Panc1 (cell line): ENCODE results near the gene ADAT2. TPM values are rescaled to one million over a fixed set of nuclear protein-coding genes. Genes with fewer than 3 reads are reported as not detected.

Source experiments
- ATAC-seq: fragments of 200-7000 bp; cut with Tn5 transposase; 2 replicates; pipeline ENCODE4 v1.9.1; 2020; ENCODE audit warnings: mild to moderate bottlenecking, moderate library complexity
- BruUV-seq: library from RNA; stranded (reverse); fragments of 400-500 nt; replicated peaks from 2 replicates; lab custom pipeline; 2021; lab: Mats Ljungman, UMichigan
- CTCF ChIA-PET: fragments of 300-600 bp; sonication (Branson Sonifier 250); formaldehyde crosslinking; loops from one replicate; lab custom pipeline; 2022; ENCODE audit warnings: antibody characterized with exemption; lab: Charles Lee
- POLR2A ChIA-PET: fragments of 300-600 bp; sonication (Branson Sonifier 250); formaldehyde crosslinking; loops from one replicate; lab custom pipeline; 2022; ENCODE audit warnings: antibody characterized with exemption; lab: Charles Lee
- DNase-seq: peaks from one replicate; pipeline ENCODE4 v3.0.0-alpha.2; 2010; ENCODE audit warnings: low read depth, low spot score
- H3K27ac ChIP-seq: 2 replicates; pipeline ENCODE4 v1.5.1; 2011; ENCODE audit warnings: mild to moderate bottlenecking, low read length, inconsistent platforms
- H3K27me3 ChIP-seq: fragments of 200-500 bp; sonication (Bioruptor generic); 2 replicates; pipeline ENCODE4 v1.6.0; 2014; ENCODE audit warnings: low read length, inconsistent platforms; ENCODE audit not compliant: control insufficient read depth, insufficient read depth
- H3K36me3 ChIP-seq: fragments of 200-500 bp; sonication (Bioruptor generic); 2 replicates; pipeline ENCODE4 v1.5.1; 2014; ENCODE audit warnings: inconsistent platforms, mild to moderate bottlenecking, low read length, moderate library complexity; ENCODE audit not compliant: control insufficient read depth, insufficient read depth
- H3K4me1 ChIP-seq: 2 replicates; pipeline ENCODE4 v1.5.1; 2011; ENCODE audit warnings: inconsistent platforms, mild to moderate bottlenecking, low read length, moderate library complexity; ENCODE audit not compliant: control insufficient read depth, insufficient read depth
- H3K4me3 ChIP-seq, 2 experiments: 2 replicates each; pipeline ENCODE4 v1.5.1; 2011 to 2012; ENCODE audit warnings: low read depth in 2 of 2, low read length in 2 of 2, mild to moderate bottlenecking in 2 of 2, inconsistent platforms in 1 of 2, moderate library complexity in 1 of 2
- H3K9me3 ChIP-seq: fragments of 200-500 bp; sonication (Bioruptor generic); 2 replicates; pipeline ENCODE4 v1.5.1; 2014; ENCODE audit warnings: low read depth, mild to moderate bottlenecking, inconsistent platforms, low read length, moderate library complexity; ENCODE audit not compliant: control insufficient read depth, insufficient read depth
- POLR2AphosphoS5 ChIP-seq: IDR thresholded peaks from 2 replicates; pipeline ENCODE4 v1.6.1; 2012; ENCODE audit warnings: mild to moderate bottlenecking, low read depth, low read length, moderate library complexity
- SIN3A ChIP-seq: IDR thresholded peaks from 2 replicates; pipeline ENCODE4 v1.6.1; 2012; ENCODE audit warnings: low read depth, mild to moderate bottlenecking, low read length, moderate library complexity, borderline replicate concordance; ENCODE audit not compliant: insufficient read depth
- TCF7L2 ChIP-seq: IDR thresholded peaks from 2 replicates; pipeline ENCODE4 v1.6.1; 2011; ENCODE audit warnings: mild to moderate bottlenecking, low read depth, low read length, inconsistent platforms
- in situ Hi-C: cut with HindIII; loops from 2 replicates; pipeline ENCODE4 v1.10.0; 2016; ENCODE audit warnings: low sequenced_read_pairs, low pct_unique_long_range_greater_than_20kb
- intact Hi-C: fragments of 100-400 bp; cut with micrococcal nuclease; formaldehyde crosslinking; loops from one replicate; pipeline ENCODE4 v1.10.0; 2022; ENCODE audit not compliant: unreplicated experiment
- total RNA-seq: library from RNA; stranded (reverse); gene quantifications from one replicate; pipeline ENCODE4 v1.2.1, GENCODE V29; 2021; ENCODE audit not compliant: unreplicated experiment
- TF ChIP-seq, protein P1 (sequence below), 2 experiments: IDR thresholded peaks; 2 replicates each; pipeline ENCODE4 v1.6.1; 2011 to 2012; ENCODE audit warnings: low read depth in 2 of 2, control low read depth in 1 of 2, low read length in 1 of 2, mild to moderate bottlenecking in 1 of 2, moderate library complexity in 1 of 2; ENCODE audit not compliant: insufficient read depth in 1 of 2
- TF ChIP-seq, protein P2 (sequence below): fragments of 450-650 bp; IDR thresholded peaks from 2 replicates; pipeline ENCODE4 v1.5.1; 2017; ENCODE audit warnings: mild to moderate bottlenecking

The ADAT2 gene
- total RNA-seq, 1 experiment from 2014 or later, result 6.4 TPM

DNA sequence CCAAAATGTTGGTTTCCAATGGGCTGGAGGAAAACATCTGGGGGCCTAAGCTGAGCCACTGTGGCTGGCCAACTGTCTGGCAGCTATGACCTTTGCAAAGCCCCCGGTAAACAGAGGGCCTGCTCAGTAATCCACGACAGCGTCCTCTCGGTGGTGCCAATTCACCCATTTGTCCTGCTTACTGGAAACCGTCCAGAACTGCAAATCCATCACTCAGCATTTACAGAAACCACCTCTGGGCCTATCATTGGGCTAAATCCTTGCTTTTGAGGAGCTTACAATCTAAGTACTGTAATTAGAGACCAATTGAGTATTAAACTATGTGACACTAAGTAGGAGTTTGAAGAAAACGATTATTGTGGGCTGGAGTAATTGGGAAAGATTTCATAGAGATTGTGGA is 31.0 kb downstream of the ADAT2 start:
- Histone ChIP-seq H3K27ac (no peak overlapping the region), H3K9me3 (no peaks in the 10 kb centered on the region), H3K36me3 (no peaks in the 10 kb centered on the region), H3K4me1 (no peaks in the 10 kb centered on the region), H3K27me3 (no peaks in the 10 kb centered on the region), H3K4me3 (no peak overlapping the region)
- intact Hi-C loops, result no loop called here
- no TSS peak for BruUV-seq
- in situ Hi-C loops, result no loop called here
- ChIA-PET POLR2A (interaction anchor here (0.5 kb wide), 1 partner anchor 19 kb away, joined by 3 read pairs; no protein-coding TSS in a partner anchor), CTCF (no interaction called here)
- ATAC-seq, result no peak
- no peak for DNase-seq
- TF ChIP-seq TCF7L2 (no peak), SIN3A (no peak), POLR2AphosphoS5 (no peak)
- TF ChIP-seq, protein P1, sequence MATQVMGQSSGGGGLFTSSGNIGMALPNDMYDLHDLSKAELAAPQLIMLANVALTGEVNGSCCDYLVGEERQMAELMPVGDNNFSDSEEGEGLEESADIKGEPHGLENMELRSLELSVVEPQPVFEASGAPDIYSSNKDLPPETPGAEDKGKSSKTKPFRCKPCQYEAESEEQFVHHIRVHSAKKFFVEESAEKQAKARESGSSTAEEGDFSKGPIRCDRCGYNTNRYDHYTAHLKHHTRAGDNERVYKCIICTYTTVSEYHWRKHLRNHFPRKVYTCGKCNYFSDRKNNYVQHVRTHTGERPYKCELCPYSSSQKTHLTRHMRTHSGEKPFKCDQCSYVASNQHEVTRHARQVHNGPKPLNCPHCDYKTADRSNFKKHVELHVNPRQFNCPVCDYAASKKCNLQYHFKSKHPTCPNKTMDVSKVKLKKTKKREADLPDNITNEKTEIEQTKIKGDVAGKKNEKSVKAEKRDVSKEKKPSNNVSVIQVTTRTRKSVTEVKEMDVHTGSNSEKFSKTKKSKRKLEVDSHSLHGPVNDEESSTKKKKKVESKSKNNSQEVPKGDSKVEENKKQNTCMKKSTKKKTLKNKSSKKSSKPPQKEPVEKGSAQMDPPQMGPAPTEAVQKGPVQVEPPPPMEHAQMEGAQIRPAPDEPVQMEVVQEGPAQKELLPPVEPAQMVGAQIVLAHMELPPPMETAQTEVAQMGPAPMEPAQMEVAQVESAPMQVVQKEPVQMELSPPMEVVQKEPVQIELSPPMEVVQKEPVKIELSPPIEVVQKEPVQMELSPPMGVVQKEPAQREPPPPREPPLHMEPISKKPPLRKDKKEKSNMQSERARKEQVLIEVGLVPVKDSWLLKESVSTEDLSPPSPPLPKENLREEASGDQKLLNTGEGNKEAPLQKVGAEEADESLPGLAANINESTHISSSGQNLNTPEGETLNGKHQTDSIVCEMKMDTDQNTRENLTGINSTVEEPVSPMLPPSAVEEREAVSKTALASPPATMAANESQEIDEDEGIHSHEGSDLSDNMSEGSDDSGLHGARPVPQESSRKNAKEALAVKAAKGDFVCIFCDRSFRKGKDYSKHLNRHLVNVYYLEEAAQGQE (IDR thresholded peaks at IDR 0.05; ENCODE audit: insufficient read depth in 1 of 2, low read depth in 2 of 2, low read length in 1 of 2), result no peak
- TF ChIP-seq, protein P2, sequence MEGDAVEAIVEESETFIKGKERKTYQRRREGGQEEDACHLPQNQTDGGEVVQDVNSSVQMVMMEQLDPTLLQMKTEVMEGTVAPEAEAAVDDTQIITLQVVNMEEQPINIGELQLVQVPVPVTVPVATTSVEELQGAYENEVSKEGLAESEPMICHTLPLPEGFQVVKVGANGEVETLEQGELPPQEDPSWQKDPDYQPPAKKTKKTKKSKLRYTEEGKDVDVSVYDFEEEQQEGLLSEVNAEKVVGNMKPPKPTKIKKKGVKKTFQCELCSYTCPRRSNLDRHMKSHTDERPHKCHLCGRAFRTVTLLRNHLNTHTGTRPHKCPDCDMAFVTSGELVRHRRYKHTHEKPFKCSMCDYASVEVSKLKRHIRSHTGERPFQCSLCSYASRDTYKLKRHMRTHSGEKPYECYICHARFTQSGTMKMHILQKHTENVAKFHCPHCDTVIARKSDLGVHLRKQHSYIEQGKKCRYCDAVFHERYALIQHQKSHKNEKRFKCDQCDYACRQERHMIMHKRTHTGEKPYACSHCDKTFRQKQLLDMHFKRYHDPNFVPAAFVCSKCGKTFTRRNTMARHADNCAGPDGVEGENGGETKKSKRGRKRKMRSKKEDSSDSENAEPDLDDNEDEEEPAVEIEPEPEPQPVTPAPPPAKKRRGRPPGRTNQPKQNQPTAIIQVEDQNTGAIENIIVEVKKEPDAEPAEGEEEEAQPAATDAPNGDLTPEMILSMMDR, result no peak

DNA sequence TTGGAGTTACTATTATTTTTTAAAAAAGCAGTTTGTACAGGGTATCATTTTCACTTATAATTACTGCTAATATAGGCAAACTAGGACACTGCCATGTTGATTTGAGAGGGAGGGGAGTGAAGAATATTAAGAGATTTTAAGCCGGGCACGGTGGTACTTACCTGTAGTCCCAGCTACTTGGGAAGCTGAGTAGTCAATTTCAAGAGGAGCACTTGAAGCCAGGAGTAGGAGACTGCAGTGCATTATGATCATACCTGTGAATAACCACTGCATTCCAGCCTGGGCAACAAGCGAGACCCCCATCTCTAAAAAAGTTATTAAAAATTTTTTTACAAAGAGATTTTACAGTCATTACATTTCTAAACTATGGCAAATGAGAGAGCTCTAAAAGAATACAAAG is 35.7 kb downstream of the ADAT2 start:
- H3K27me3 ChIP-seq, result no peaks in the 10 kb centered on the region
- no peak for ATAC-seq
- CTCF ChIA-PET, result no interaction called here

DNA sequence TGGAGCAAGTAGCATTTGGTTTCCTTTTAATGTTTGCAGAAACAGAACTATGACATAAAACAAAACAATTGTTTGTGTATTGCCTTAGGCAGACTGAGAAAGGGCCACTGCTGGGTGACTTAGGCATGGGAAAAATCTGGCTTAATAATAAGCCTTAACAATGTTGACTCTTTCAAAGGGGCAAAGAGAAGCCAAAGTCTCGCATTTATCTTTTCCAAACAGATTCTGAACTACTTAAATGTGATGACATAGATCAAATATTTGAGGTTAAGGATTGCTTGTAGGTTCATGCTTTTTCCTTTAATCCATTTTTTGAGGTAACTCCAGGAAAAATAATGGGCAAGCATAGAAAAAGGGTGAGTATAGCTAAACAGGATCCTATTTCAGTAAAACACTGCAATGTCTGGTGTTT is 39.6 kb downstream of the ADAT2 start:
- Histone ChIP-seq H3K9me3 (no peaks in the 10 kb centered on the region), H3K27ac (no peak overlapping the region), H3K4me3 (no peak overlapping the region), H3K4me1 (no peaks in the 10 kb centered on the region), H3K36me3 (no peaks in the 10 kb centered on the region), H3K27me3 (no peaks in the 10 kb centered on the region)
- CTCF ChIA-PET, result no interaction called here
- POLR2A ChIA-PET, result no interaction called here
- no peak for DNase-seq
- in situ Hi-C loops, result no loop called here
- no TSS peak for BruUV-seq
- TF ChIP-seq, protein P1 (IDR thresholded peaks at IDR 0.05; ENCODE audit: insufficient read depth in 1 of 2, low read depth in 2 of 2, low read length in 1 of 2), result no peak
- TF ChIP-seq SIN3A, result no peak
- no peak for TF ChIP-seq TCF7L2
- TF ChIP-seq POLR2AphosphoS5, result no peak
- TF ChIP-seq, protein P2, result no peak
- ATAC-seq, result no peak
- intact Hi-C loops, result no loop called here

More for the DNA sequence above, 35.7 kb downstream of the ADAT2 start:
- POLR2A ChIA-PET, result interaction anchor here (0.6 kb wide), 1 partner anchor 897 kb away, joined by 3 read pairs; no protein-coding TSS in a partner anchor
- in situ Hi-C loops, result no loop called here
- TF ChIP-seq POLR2AphosphoS5, result no peak
- TF ChIP-seq SIN3A, result no peak
- no peak for TF ChIP-seq TCF7L2
- Histone ChIP-seq H3K36me3 (no peaks in the 10 kb centered on the region), H3K4me1 (no peaks in the 10 kb centered on the region), H3K27ac (no peak overlapping the region), H3K4me3 (no peak overlapping the region), H3K9me3 (no peaks in the 10 kb centered on the region)
- no peak for DNase-seq
- intact Hi-C loops, result no loop called here
- BruUV-seq, result no TSS peak
